ENCODE measurements around the gene GFER.
A peak's percentile ranks its signal among the peaks of the same experiment; 100 is the strongest.

GFER gene

GRCh38 chr16:1966460-1966859, 17.5 kb upstream of the GFER start, which contains the start of gene RNF151:
Gene RNF151, plus strand, starts transcription at chr16:1966856. Its CDS starts 26 bp downstream, at chr16:1966882.
- no CpG with 5 or more reads among the region's 6 CpGs for WGBS, 2 donors (ENCODE audit: extremely low coverage in 2 of 2, insufficient read length in 2 of 2, insufficient replicate concordance in 1 of 2)
- H3K18ac ChIP-seq (ENCODE audit: low read length), result no peak within 1 kb of the TSS
- H3K4me3 ChIP-seq (ENCODE audit: low read length in 2 of 2), result peak within 1 kb of the TSS; percentile 86 to 87
- no peak within 1 kb of the TSS for H3K14ac ChIP-seq (ENCODE audit: low read length)
- H3K27ac ChIP-seq (replicated peaks; ENCODE audit: low read length), result no peak within 1 kb of the TSS
- no peak within 1 kb of the TSS for H3K4ac ChIP-seq (ENCODE audit: low read length)
- H2BK12ac ChIP-seq (ENCODE audit: low read length), result no peak within 1 kb of the TSS
- H3K79me1 ChIP-seq (ENCODE audit: low read depth, low read length), result peaks cover 14% of the 10 kb centered on the region
- no peak within 1 kb of the TSS for H2BK120ac ChIP-seq (ENCODE audit: low read depth, low read length)
- peaks cover 7 to 12% of the 10 kb centered on the region in 2 donors for H3K4me1 ChIP-seq (ENCODE audit: control insufficient read depth in 2 of 2, insufficient read depth in 1 of 2, low read depth in 1 of 2, low read length in 2 of 2)
- H3K23ac ChIP-seq (ENCODE audit: low read depth, low read length, poor library complexity), result no peak within 1 kb of the TSS
- peak within 1 kb of the TSS; percentile 87 for H3K4me2 ChIP-seq (ENCODE audit: insufficient read depth, low read length, poor library complexity, severe bottlenecking)
- H3K36me3 ChIP-seq (replicated peaks in 1 of 2; ENCODE audit: control insufficient read depth in 2 of 2, insufficient read depth in 2 of 2, low read length in 2 of 2), result peaks cover 13 to 28% of the 10 kb centered on the region in 2 donors
- peak within 1 kb of the TSS; percentile 53 for H2AK5ac ChIP-seq (ENCODE audit: low read depth, low read length)
- H4K91ac ChIP-seq (ENCODE audit: low read depth, low read length, poor library complexity), result no peak within 1 kb of the TSS
- no peak within 1 kb of the TSS for H2BK5ac ChIP-seq (ENCODE audit: low read length)
- no peak within 1 kb of the TSS for H2AFZ ChIP-seq (ENCODE audit: low read length)
- DNase-seq (ENCODE audit: low spot score), result no peak
- no peaks in the 10 kb centered on the region for H3K27me3 ChIP-seq (ENCODE audit: control insufficient read depth in 3 of 3, insufficient read depth in 3 of 3, low read depth in 1 of 3, low read length in 3 of 3)
- no peaks in the 10 kb centered on the region for H3K9me3 ChIP-seq (replicated peaks in 1 of 2; ENCODE audit: control insufficient read depth in 2 of 2, insufficient read depth in 1 of 2, low read depth in 1 of 2, low read length in 2 of 2)
- no peak within 1 kb of the TSS for H3K9ac ChIP-seq (ENCODE audit: low read depth, low read length, poor library complexity)
- no peak within 1 kb of the TSS for H4K8ac ChIP-seq (ENCODE audit: low read depth, low read length)
- H2BK15ac ChIP-seq (ENCODE audit: low read length), result no peak within 1 kb of the TSS

GRCh38 chr16:1968146-1968953, 15.6 kb upstream of the GFER start:
- Histone ChIP-seq H2BK12ac (ENCODE audit: low read length) (peak overlapping the region; percentile 69), H3K27me3 (ENCODE audit: control insufficient read depth in 3 of 3, insufficient read depth in 3 of 3, low read depth in 1 of 3, low read length in 3 of 3) (no peaks in the 10 kb centered on the region), H3K18ac (ENCODE audit: low read length) (no peak overlapping the region), H3K27ac (replicated peaks; ENCODE audit: low read length) (no peak overlapping the region), H3K9me3 (replicated peaks in 1 of 2; ENCODE audit: control insufficient read depth in 2 of 2, insufficient read depth in 1 of 2, low read depth in 1 of 2, low read length in 2 of 2) (no peaks in the 10 kb centered on the region), H4K8ac (ENCODE audit: low read depth, low read length) (no peak overlapping the region), H3K4me1 (ENCODE audit: control insufficient read depth in 2 of 2, insufficient read depth in 1 of 2, low read depth in 1 of 2, low read length in 2 of 2) (peaks cover 8 to 12% of the 10 kb centered on the region in 2 donors), H3K79me1 (ENCODE audit: low read depth, low read length) (peaks cover 24% of the 10 kb centered on the region), H3K4me3 (ENCODE audit: low read length in 2 of 2) (no peak overlapping the region), H3K4me2 (ENCODE audit: insufficient read depth, low read length, poor library complexity, severe bottlenecking) (no peak overlapping the region), H2BK5ac (ENCODE audit: low read length) (no peak overlapping the region), H4K91ac (ENCODE audit: low read depth, low read length, poor library complexity) (no peak overlapping the region), H3K23ac (ENCODE audit: low read depth, low read length, poor library complexity) (no peak overlapping the region), H3K14ac (ENCODE audit: low read length) (no peak overlapping the region), H3K36me3 (replicated peaks in 1 of 2; ENCODE audit: control insufficient read depth in 2 of 2, insufficient read depth in 2 of 2, low read length in 2 of 2) (peaks cover 6 to 9% of the 10 kb centered on the region in 2 donors), H2AK5ac (ENCODE audit: low read depth, low read length) (no peak overlapping the region), H2BK120ac (ENCODE audit: low read depth, low read length) (no peak overlapping the region), H2BK15ac (ENCODE audit: low read length) (no peak overlapping the region), H3K9ac (ENCODE audit: low read depth, low read length, poor library complexity) (peak overlapping the region; percentile 10), H2AFZ (ENCODE audit: low read length) (no peak overlapping the region), H3K4ac (ENCODE audit: low read length) (no peak overlapping the region)
- WGBS, 2 donors (ENCODE audit: extremely low coverage in 2 of 2, insufficient read length in 2 of 2, insufficient replicate concordance in 1 of 2), result no CpG with 5 or more reads among the region's 41 CpGs
- no peak for DNase-seq (ENCODE audit: low spot score)

- Histone ChIP-seq H3K4me1 (ENCODE audit: control insufficient read depth in 2 of 2, insufficient read depth in 1 of 2, low read depth in 1 of 2, low read length in 2 of 2) (peaks cover 2 to 4% of the 10 kb centered on the region in 2 donors), H2AK5ac (ENCODE audit: low read depth, low read length) (peak within 1 kb of the TSS; percentile 84), H3K4me3 (ENCODE audit: low read length in 2 of 2) (peak within 1 kb of the TSS; percentile 97 to 100), H2BK5ac (ENCODE audit: low read length) (peak within 1 kb of the TSS; percentile 66), H3K36me3 (replicated peaks in 1 of 2; ENCODE audit: control insufficient read depth in 2 of 2, insufficient read depth in 2 of 2, low read length in 2 of 2) (peaks cover 25 to 28% of the 10 kb centered on the region in 2 donors), H2BK120ac (ENCODE audit: low read depth, low read length) (peak within 1 kb of the TSS; percentile 91), H4K91ac (ENCODE audit: low read depth, low read length, poor library complexity) (peak within 1 kb of the TSS; percentile 72), H3K27ac (replicated peaks; ENCODE audit: low read length) (peak within 1 kb of the TSS; percentile 62), H3K9me3 (replicated peaks in 1 of 2; ENCODE audit: control insufficient read depth in 2 of 2, insufficient read depth in 1 of 2, low read depth in 1 of 2, low read length in 2 of 2) (no peaks in the 10 kb centered on the region), H3K23ac (ENCODE audit: low read depth, low read length, poor library complexity) (peak within 1 kb of the TSS; percentile 94), H3K27me3 (ENCODE audit: control insufficient read depth in 3 of 3, insufficient read depth in 3 of 3, low read depth in 1 of 3, low read length in 3 of 3) (no peaks in the 10 kb centered on the region), H2BK15ac (ENCODE audit: low read length) (peak within 1 kb of the TSS; percentile 37), H2AFZ (ENCODE audit: low read length) (peak within 1 kb of the TSS; percentile 97), H3K14ac (ENCODE audit: low read length) (peak within 1 kb of the TSS; percentile 71), H3K9ac (ENCODE audit: low read depth, low read length, poor library complexity) (peak within 1 kb of the TSS; percentile 93), H3K79me1 (ENCODE audit: low read depth, low read length) (peaks cover 20% of the 10 kb centered on the region), H2BK12ac (ENCODE audit: low read length) (peak within 1 kb of the TSS; percentile 73), H3K18ac (ENCODE audit: low read length) (peak within 1 kb of the TSS; percentile 91), H3K4me2 (ENCODE audit: insufficient read depth, low read length, poor library complexity, severe bottlenecking) (peak within 1 kb of the TSS; percentile 98), H3K4ac (ENCODE audit: low read length) (peak within 1 kb of the TSS; percentile 95), H4K8ac (ENCODE audit: low read depth, low read length) (peak within 1 kb of the TSS; percentile 94)
- DNase-seq (ENCODE audit: low spot score), result peak; percentile 95
- no CpG with 5 or more reads among the region's 78 CpGs for WGBS, 2 donors (ENCODE audit: extremely low coverage in 2 of 2, insufficient read length in 2 of 2, insufficient replicate concordance in 1 of 2)
Observed at GRCh38 chr16:1971796-1972489, 12.1 kb upstream of the GFER start, which contains the start of gene TBL3. Gene TBL3, plus strand, starts transcription at chr16:1972053. Its CDS starts 112 bp downstream, at chr16:1972165.

- H2AFZ ChIP-seq (ENCODE audit: low read length), result peak overlapping the region; percentile 97
- no peaks in the 10 kb centered on the region for H3K27me3 ChIP-seq (ENCODE audit: control insufficient read depth in 3 of 3, insufficient read depth in 3 of 3, low read depth in 1 of 3, low read length in 3 of 3)
- H3K14ac ChIP-seq (ENCODE audit: low read length), result no peak overlapping the region
- peaks cover 29 to 33% of the 10 kb centered on the region in 2 donors for H3K36me3 ChIP-seq (replicated peaks in 1 of 2; ENCODE audit: control insufficient read depth in 2 of 2, insufficient read depth in 2 of 2, low read length in 2 of 2)
- H3K4me2 ChIP-seq (ENCODE audit: insufficient read depth, low read length, poor library complexity, severe bottlenecking), result peak overlapping the region; percentile 98
- H3K18ac ChIP-seq (ENCODE audit: low read length), result peak overlapping the region; percentile 91
- H2BK5ac ChIP-seq (ENCODE audit: low read length), result peak overlapping the region; percentile 66
- H3K4me3 ChIP-seq (ENCODE audit: low read length in 2 of 2), result peak overlapping the region; percentile 97 to 100
- peaks cover 2 to 4% of the 10 kb centered on the region in 2 donors for H3K4me1 ChIP-seq (ENCODE audit: control insufficient read depth in 2 of 2, insufficient read depth in 1 of 2, low read depth in 1 of 2, low read length in 2 of 2)
- H3K79me1 ChIP-seq (ENCODE audit: low read depth, low read length), result peaks cover 20% of the 10 kb centered on the region
- peak overlapping the region; percentile 93 for H3K9ac ChIP-seq (ENCODE audit: low read depth, low read length, poor library complexity)
- H2BK15ac ChIP-seq (ENCODE audit: low read length), result no peak overlapping the region
- H4K91ac ChIP-seq (ENCODE audit: low read depth, low read length, poor library complexity), result no peak overlapping the region
- DNase-seq (ENCODE audit: low spot score), result no peak
- H3K4ac ChIP-seq (ENCODE audit: low read length), result peak overlapping the region; percentile 95
- no CpG with 5 or more reads among the region's 22 CpGs for WGBS, 2 donors (ENCODE audit: extremely low coverage in 2 of 2, insufficient read length in 2 of 2, insufficient replicate concordance in 1 of 2)
- H2BK12ac ChIP-seq (ENCODE audit: low read length), result peak overlapping the region; percentile 73
- no peaks in the 10 kb centered on the region for H3K9me3 ChIP-seq (replicated peaks in 1 of 2; ENCODE audit: control insufficient read depth in 2 of 2, insufficient read depth in 1 of 2, low read depth in 1 of 2, low read length in 2 of 2)
- H2BK120ac ChIP-seq (ENCODE audit: low read depth, low read length), result no peak overlapping the region
- no peak overlapping the region for H3K27ac ChIP-seq (replicated peaks; ENCODE audit: low read length)
- peak overlapping the region; percentile 94 for H3K23ac ChIP-seq (ENCODE audit: low read depth, low read length, poor library complexity)
- H4K8ac ChIP-seq (ENCODE audit: low read depth, low read length), result peak overlapping the region; percentile 65
- H2AK5ac ChIP-seq (ENCODE audit: low read depth, low read length), result peak overlapping the region; percentile 84
Observed at GRCh38 chr16:1972490-1972877, 11.5 kb upstream of the GFER start.

Data from neuronal stem cell (in vitro differentiated cells).